Esophagus muscularis mucosa (tissue), 4 donors: ENCODE results near the gene LHFPL6. TPM values are rescaled to one million over a fixed set of nuclear protein-coding genes. Genes with fewer than 3 reads are reported as not detected.

ENCODE experiments used
- DNase-seq: peaks from one replicate; pipeline ENCODE4 v3.0.0-alpha.2; 2017; ENCODE audit errors: extremely low spot score
- H3K27ac ChIP-seq, 4 donors: fragments of 200-600 bp; sonication (generic); replicated peaks in 1 of 4; 1 replicate in 3 of 4; 2 replicates in 1 of 4; pipeline ENCODE4 v1.5.1; 2016 to 2019; ENCODE audit warnings: mild to moderate bottlenecking in 1 of 4
- H3K27me3 ChIP-seq, 4 donors: fragments of 200-600 bp; sonication (generic); one replicate each; pipeline versions ENCODE4 v1.5.1 to v1.6.0; 2016 to 2019
- H3K36me3 ChIP-seq, 4 donors: fragments of 200-600 bp; sonication (generic); one replicate each; pipeline ENCODE4 v1.5.1; 2016 to 2019
- H3K4me1 ChIP-seq, 4 donors: fragments of 200-600 bp; sonication (generic); one replicate each; pipeline ENCODE4 v1.5.1; 2016 to 2019
- H3K4me3 ChIP-seq, 4 donors: fragments of 200-600 bp; sonication (generic); 1 replicate in 2 of 4; 2 replicates in 2 of 4; pipeline ENCODE4 v1.5.1; 2016 to 2019; ENCODE audit warnings: mild to moderate bottlenecking in 4 of 4, moderate library complexity in 1 of 4
- H3K9me3 ChIP-seq, 4 donors: fragments of 200-600 bp; sonication (generic); 1 replicate in 3 of 4; 2 replicates in 1 of 4; pipeline ENCODE4 v1.5.1; 2016 to 2019
- EP300 ChIP-seq: sonication (generic); formaldehyde crosslinking; IDR thresholded peaks from one replicate; pipeline ENCODE4 v1.6.1; 2017; ENCODE audit warnings: antibody characterized with exemption
- POLR2A ChIP-seq: fragments of 450-650 bp; IDR thresholded peaks from one replicate; pipeline ENCODE4 v1.6.1; 2017; ENCODE audit warnings: antibody characterized with exemption, moderate library complexity, mild to moderate bottlenecking, low read depth
- POLR2AphosphoS5 ChIP-seq, 2 donors: sonication (generic); formaldehyde crosslinking; IDR thresholded peaks; one replicate each; pipeline ENCODE4 v1.6.1; 2017; ENCODE audit warnings: antibody characterized with exemption in 2 of 2
- WGBS: methylation state at CpG from one replicate; pipeline ENCODE4 v1.1.5; 2018; 5-methylcytosine and 5-hydroxymethylcytosine counted together
- intact Hi-C: fragments of 100-400 bp; cut with DNase I; formaldehyde crosslinking; loops from one replicate; pipeline ENCODE4 v1.15.1; 2023
- total RNA-seq, 4 donors: library from RNA; depleted of rRNA; stranded (reverse); fragments of >200 nt; gene quantifications; one replicate each; pipeline versions ENCODE4 v1.1.0 to v1.2.1, GENCODE V29; 2016
- TF ChIP-seq, protein P1 (sequence below), 3 experiments: fragments of 200-600 bp in 2 of 3; fragments of 450-650 bp in 1 of 3; sonication (generic) in 2 of 3; IDR thresholded peaks; one replicate each; pipeline ENCODE4 v1.5.1; 2017 to 2019; ENCODE audit warnings: antibody characterized with exemption in 3 of 3, mild to moderate bottlenecking in 2 of 3, moderate library complexity in 1 of 3

Gene LHFPL6
- total RNA-seq, 4 donors from 2014 or later: 55.6 to 75.9 (median 72.0) TPM

DNA sequence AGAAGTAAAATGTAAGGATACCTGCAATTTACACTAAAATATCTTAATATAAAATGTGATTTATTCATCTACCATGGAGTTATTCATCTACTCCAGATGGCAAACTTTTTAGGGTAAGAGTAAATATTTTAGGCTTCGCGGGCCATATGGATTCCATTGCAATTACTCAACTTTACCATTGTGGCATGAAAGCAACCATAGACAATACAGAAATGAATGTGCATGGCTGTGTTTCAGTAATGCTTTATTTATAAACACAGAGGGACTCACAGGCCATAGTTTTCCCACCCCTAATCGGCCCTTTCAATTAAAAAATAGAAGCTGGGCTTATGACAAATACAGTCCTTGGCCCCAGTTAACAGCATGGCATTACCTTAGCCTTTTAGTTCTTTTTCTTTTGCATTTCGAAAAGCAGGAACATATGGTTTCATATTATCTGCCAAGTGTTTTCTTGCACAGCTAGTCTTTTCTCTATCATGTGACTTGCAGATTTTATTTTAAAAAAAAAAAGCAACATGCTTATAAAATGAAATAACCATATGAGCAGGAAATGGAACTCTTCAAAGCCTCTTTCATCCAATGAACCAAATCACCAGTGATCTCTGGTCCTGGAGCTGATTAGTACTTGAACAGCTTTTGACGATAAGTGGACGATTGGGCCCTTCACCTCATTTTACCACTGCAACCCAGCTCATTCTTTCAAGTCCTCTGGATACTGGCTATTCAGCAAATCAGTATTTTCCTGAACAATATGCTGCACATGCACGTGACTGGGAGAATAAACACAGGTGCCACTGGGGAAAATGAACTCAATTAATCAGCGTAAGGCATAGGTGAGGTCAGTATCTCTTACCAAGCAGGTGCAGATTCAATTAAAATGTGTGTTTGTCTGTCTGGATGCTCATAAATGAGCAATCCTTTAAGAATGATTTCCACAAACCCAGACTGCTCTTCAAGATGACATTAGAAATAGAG is 63.9 kb downstream of the LHFPL6 start:
- Histone ChIP-seq H3K27ac (no peak overlapping the region), H3K27me3 (no peaks in the 10 kb centered on the region), H3K4me1 (peaks cover 5 to 31% (median 11%) of the 10 kb centered on the region in 4 donors), H3K4me3 (no peak overlapping the region), H3K36me3 (no peaks in the 10 kb centered on the region), H3K9me3 (no peaks in the 10 kb centered on the region)
- DNase-seq: no peak
- no peak for TF ChIP-seq POLR2AphosphoS5 (IDR thresholded peaks at IDR 0.05)
- TF ChIP-seq POLR2A: no peak
- no peak for TF ChIP-seq EP300
- intact Hi-C loops: no loop called here
- WGBS: 85% methylated on average over 8 of the region's 8 CpGs

DNA sequence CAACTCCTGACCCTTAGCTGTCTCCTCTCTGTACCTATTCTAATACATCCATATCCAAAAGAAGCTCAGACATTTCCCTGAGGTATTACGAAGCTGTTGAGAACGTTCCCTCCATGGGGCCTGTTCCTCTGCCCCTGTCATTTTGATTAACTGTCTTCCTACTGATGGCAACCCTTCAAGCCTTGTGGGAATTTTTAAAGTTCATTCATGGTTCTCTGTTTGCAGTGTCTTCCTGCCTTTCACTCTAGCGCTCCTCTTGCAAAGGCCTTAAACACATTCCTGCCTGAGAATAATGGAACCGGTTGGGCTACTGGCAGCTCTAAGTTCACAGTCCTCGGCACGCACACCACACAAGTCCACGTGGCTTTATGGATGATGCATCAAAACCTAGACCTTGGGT is 66.1 kb downstream of the LHFPL6 start:
- Histone ChIP-seq H3K27ac (no peak overlapping the region), H3K4me1 (peaks cover 5 to 22% (median 14%) of the 10 kb centered on the region in 4 donors), H3K4me3 (no peak overlapping the region), H3K36me3 (no peaks in the 10 kb centered on the region), H3K27me3 (no peaks in the 10 kb centered on the region), H3K9me3 (no peaks in the 10 kb centered on the region)
- 85% methylated on average over 7 of the region's 7 CpGs for WGBS
- intact Hi-C loops: no loop called here
- TF ChIP-seq POLR2A: no peak
- no peak for TF ChIP-seq EP300
- TF ChIP-seq, protein P1, sequence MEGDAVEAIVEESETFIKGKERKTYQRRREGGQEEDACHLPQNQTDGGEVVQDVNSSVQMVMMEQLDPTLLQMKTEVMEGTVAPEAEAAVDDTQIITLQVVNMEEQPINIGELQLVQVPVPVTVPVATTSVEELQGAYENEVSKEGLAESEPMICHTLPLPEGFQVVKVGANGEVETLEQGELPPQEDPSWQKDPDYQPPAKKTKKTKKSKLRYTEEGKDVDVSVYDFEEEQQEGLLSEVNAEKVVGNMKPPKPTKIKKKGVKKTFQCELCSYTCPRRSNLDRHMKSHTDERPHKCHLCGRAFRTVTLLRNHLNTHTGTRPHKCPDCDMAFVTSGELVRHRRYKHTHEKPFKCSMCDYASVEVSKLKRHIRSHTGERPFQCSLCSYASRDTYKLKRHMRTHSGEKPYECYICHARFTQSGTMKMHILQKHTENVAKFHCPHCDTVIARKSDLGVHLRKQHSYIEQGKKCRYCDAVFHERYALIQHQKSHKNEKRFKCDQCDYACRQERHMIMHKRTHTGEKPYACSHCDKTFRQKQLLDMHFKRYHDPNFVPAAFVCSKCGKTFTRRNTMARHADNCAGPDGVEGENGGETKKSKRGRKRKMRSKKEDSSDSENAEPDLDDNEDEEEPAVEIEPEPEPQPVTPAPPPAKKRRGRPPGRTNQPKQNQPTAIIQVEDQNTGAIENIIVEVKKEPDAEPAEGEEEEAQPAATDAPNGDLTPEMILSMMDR (IDR thresholded peaks at IDR 0.05): no peak
- TF ChIP-seq POLR2AphosphoS5 (IDR thresholded peaks at IDR 0.05): no peak
- no peak for DNase-seq

DNA sequence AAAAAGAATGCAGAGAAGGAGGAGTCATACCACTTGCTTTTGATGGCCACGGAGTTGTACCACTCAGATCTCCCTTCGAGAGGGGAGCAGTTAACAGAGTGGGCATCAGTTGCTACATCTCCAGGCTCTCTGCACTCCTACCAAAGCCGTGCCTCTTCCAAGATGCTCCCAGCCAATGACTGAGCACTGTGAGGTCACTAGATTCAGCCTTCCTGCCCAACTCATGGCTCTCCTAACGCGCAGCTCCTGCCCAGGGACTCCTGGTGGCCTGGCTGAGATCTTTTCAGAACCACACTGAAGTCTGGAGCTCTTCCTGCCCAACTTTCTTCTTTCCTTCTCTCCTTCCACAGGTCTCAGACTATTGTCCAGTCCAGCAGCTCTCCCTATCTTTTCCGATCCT is 66.7 kb downstream of the LHFPL6 start:
- no peaks in the 10 kb centered on the region for H3K9me3 ChIP-seq
- H3K27me3 ChIP-seq: no peaks in the 10 kb centered on the region
- intact Hi-C loops: no loop called here
- no peak overlapping the region for H3K27ac ChIP-seq
- WGBS: 90% methylated on average over 6 of the region's 6 CpGs
- H3K36me3 ChIP-seq: no peaks in the 10 kb centered on the region
- H3K4me1 ChIP-seq: peaks cover 10 to 25% (median 21%) of the 10 kb centered on the region in 4 donors
- no peak for TF ChIP-seq POLR2AphosphoS5 (IDR thresholded peaks at IDR 0.05)
- no peak for TF ChIP-seq POLR2A
- no peak for TF ChIP-seq EP300
- TF ChIP-seq, protein P1 (IDR thresholded peaks at IDR 0.05): no peak
- no peak for DNase-seq
- H3K4me3 ChIP-seq: no peak overlapping the region

DNA sequence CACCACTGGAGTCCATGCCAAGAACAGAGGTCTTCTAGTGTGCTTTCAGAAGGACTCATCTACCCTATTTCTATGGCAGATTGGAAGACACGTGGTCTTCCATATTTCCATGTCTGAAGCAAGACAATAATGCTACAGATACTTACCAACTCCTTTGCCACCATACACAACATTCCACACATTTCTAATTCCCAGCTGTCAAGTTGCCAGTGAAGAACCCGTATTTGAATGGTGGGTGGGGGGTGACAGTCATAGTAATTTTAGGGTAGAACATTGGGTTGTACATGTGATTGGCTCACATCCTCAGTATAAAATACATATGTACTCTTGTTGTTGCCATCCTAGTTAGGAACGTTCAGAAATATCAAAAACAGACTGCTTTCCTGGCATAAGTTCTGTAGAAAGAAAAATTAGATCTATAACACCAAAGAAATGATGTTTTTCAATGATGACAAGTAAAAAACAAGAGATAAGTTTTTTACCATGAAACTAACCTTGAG is 69.3 kb downstream of the LHFPL6 start:
- peaks cover 25 to 45% (median 31%) of the 10 kb centered on the region in 4 donors for H3K4me1 ChIP-seq
- 61% methylated on average over 3 of the region's 3 CpGs for WGBS
- H3K4me3 ChIP-seq: no peak overlapping the region
- no peak for DNase-seq
- H3K27ac ChIP-seq: no peak overlapping the region
- no peaks in the 10 kb centered on the region for H3K9me3 ChIP-seq
- H3K36me3 ChIP-seq: no peaks in the 10 kb centered on the region
- no peak for TF ChIP-seq EP300
- TF ChIP-seq, protein P1 (IDR thresholded peaks at IDR 0.05): no peak
- TF ChIP-seq POLR2AphosphoS5 (IDR thresholded peaks at IDR 0.05): no peak
- no peak for TF ChIP-seq POLR2A
- no peaks in the 10 kb centered on the region for H3K27me3 ChIP-seq
- intact Hi-C loops: no loop called here

DNA sequence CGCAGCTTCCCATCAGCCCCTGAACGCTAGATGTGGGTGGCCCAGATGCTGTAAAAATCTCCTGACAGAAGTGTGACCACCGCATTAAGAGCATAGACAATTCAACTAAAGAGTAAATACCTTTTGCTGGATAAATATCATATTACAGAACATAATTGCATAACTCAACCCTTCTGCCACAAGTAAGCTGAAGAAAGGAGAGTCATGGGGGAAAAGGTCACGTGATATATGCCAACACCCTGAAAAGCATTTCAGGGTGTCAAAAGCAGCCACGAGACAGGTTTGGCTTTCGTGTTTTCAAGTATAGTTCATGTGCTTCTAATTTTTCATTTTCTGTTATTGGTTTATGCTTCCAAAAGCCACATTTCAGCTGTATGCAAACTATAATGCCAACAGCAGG is 71.3 kb downstream of the LHFPL6 start:
- Histone ChIP-seq H3K4me3 (no peak overlapping the region), H3K27me3 (no peaks in the 10 kb centered on the region), H3K27ac (no peak overlapping the region), H3K36me3 (no peaks in the 10 kb centered on the region), H3K9me3 (no peaks in the 10 kb centered on the region), H3K4me1 (peaks cover 33 to 51% (median 47%) of the 10 kb centered on the region in 4 donors)
- DNase-seq: no peak
- intact Hi-C loops: no loop called here
- TF ChIP-seq, protein P1 (IDR thresholded peaks at IDR 0.05): no peak
- no peak for TF ChIP-seq POLR2A
- no peak for TF ChIP-seq POLR2AphosphoS5 (IDR thresholded peaks at IDR 0.05)
- TF ChIP-seq EP300: no peak
- WGBS: 82% methylated on average over 6 of the region's 6 CpGs
